GM21447 (cell line): Measurements from ENCODE around the gene ODC1.
"Not testable (repeated sequence)": the region's sequence is repeated elsewhere in the genome, so short reads cannot be mapped to it uniquely, and the experiment has no call there.

ENCODE experiments used
- ATAC-seq: cut with Tn5 transposase; IDR thresholded peaks from one replicate; pipeline ENCODE4 v1.9.1; 2021; ENCODE audit not compliant: unreplicated experiment

Gene ODC1

GRCh38 chr2:10447895-10448575 is at the start of gene ODC1:
ODC1 (minus strand) TSS chr2:10448327; CDS start chr2:10445032, 3,295 bp downstream.
- ATAC-seq: peak; percentile 52

GRCh38 chr2:10497797-10498251 is 49.7 kb upstream of the ODC1 start:
- ATAC-seq: no peak

- no peak for ATAC-seq
Observed at GRCh38 chr2:10495988-10496313, 47.8 kb upstream of the ODC1 start.

GRCh38 chr2:10495311-10495987 is 47.3 kb upstream of the ODC1 start:
- no peak for ATAC-seq

GRCh38 chr2:10494351-10495066 is 46.4 kb upstream of the ODC1 start:
- ATAC-seq: no peak

GRCh38 chr2:10493634-10494281 is 45.6 kb upstream of the ODC1 start:
- ATAC-seq: peak; percentile 96

- peak; percentile 13 for ATAC-seq
Observed at GRCh38 chr2:10493075-10493633, 45.0 kb upstream of the ODC1 start.

- no peak for ATAC-seq
Observed at GRCh38 chr2:10490806-10491291, 42.7 kb upstream of the ODC1 start.

- ATAC-seq: no peak
Observed at GRCh38 chr2:10489842-10490555, 41.9 kb upstream of the ODC1 start.

- not testable (repeated sequence) for ATAC-seq
Observed at GRCh38 chr2:10488142-10488541, 40.0 kb upstream of the ODC1 start.

- ATAC-seq: not testable (repeated sequence)
Observed at GRCh38 chr2:10487741-10488104, 39.6 kb upstream of the ODC1 start.

- ATAC-seq: no peak
Observed at GRCh38 chr2:10487081-10487740, 39.1 kb upstream of the ODC1 start.

- no peak for ATAC-seq
Observed at GRCh38 chr2:10486601-10487079, 38.5 kb upstream of the ODC1 start.

GRCh38 chr2:10486091-10486490 is 38.0 kb upstream of the ODC1 start:
- no peak for ATAC-seq

- no peak for ATAC-seq
Observed at GRCh38 chr2:10482913-10483312, 34.8 kb upstream of the ODC1 start.

- ATAC-seq: no peak
Observed at GRCh38 chr2:10482460-10482859, 34.3 kb upstream of the ODC1 start.

- no peak for ATAC-seq
Observed at GRCh38 chr2:10481666-10482157, 33.6 kb upstream of the ODC1 start.

- no peak for ATAC-seq
Observed at GRCh38 chr2:10481055-10481665, 33.0 kb upstream of the ODC1 start.

GRCh38 chr2:10480359-10480949 is 32.3 kb upstream of the ODC1 start:
- no peak for ATAC-seq
